Neural crest cell (in vitro differentiated cells): ENCODE data around the gene GDE1. TPM values are rescaled to one million over a fixed set of nuclear protein-coding genes. Genes with fewer than 3 reads are reported as not detected.

Source experiments
- DNase-seq: peaks from one replicate; pipeline ENCODE4 v3.0.0; 2021; ENCODE audit warnings: low read depth, mixed read lengths, low spot score
- H3K27ac Mint-ChIP-seq: one replicate; pipeline ENCODE4 v1.8.0; 2021; ENCODE audit warnings: mild to moderate bottlenecking, mixed read lengths; ENCODE audit not compliant: unreplicated experiment
- H3K27me3 Mint-ChIP-seq: 2 replicates; pipeline ENCODE4 v1.8.0; 2021; ENCODE audit warnings: low read depth, mild to moderate bottlenecking, mixed read lengths
- H3K36me3 Mint-ChIP-seq: 2 replicates; pipeline ENCODE4 v1.8.0; 2021; ENCODE audit warnings: low read depth, mild to moderate bottlenecking, mixed read lengths
- H3K4me1 Mint-ChIP-seq: 2 replicates; pipeline ENCODE4 v1.8.0; 2021; ENCODE audit warnings: mixed read lengths
- H3K4me3 Mint-ChIP-seq: one replicate; pipeline ENCODE4 v1.8.0; 2021; ENCODE audit warnings: mild to moderate bottlenecking, mixed read lengths
- H3K9me3 Mint-ChIP-seq: 2 replicates; pipeline ENCODE4 v1.8.0; 2021; ENCODE audit warnings: mixed read lengths
- CTCF ChIP-seq: fragments of 200-600 bp; sonication (generic); conservative IDR thresholded peaks from 2 replicates; pipeline ENCODE4 v1.5.0; 2021; ENCODE audit warnings: antibody characterized with exemption, mild to moderate bottlenecking
- total RNA-seq: library from RNA; stranded (reverse); gene quantifications from 2 replicates; pipeline ENCODE4 v1.2.1, GENCODE V29; 2021

Gene GDE1
- total RNA-seq, 1 donor from 2014 or later, result 63.2 TPM

DNA sequence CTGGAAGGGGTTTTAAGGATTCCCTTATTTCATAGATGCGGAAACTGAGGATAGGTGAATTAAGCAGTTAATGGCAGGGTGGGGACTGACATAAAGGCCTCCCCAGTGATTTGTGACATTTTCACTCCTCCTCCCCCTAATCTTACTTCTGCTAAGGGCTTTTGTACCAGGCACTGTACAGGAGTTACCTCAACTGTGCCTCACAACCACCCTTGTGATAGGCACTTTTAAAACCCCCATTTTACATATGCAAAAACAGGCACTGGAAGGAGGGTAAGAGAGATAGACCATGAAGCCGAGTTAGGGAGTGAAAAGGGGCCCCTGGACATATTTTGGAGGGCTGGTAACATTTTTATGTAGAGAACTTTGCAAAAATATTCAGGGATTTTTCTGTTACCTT, 862 bp upstream of the GDE1 start:
- no peak for TF ChIP-seq CTCF
- Mint-ChIP-seq H3K4me1 (peaks cover 58% of the 10 kb centered on the region), H3K27ac (no peak overlapping the region), H3K9me3 (no peaks in the 10 kb centered on the region), H3K4me3 (peak overlapping the region; percentile 98), H3K36me3 (no peaks in the 10 kb centered on the region), H3K27me3 (no peaks in the 10 kb centered on the region)
- DNase-seq, result no peak

DNA sequence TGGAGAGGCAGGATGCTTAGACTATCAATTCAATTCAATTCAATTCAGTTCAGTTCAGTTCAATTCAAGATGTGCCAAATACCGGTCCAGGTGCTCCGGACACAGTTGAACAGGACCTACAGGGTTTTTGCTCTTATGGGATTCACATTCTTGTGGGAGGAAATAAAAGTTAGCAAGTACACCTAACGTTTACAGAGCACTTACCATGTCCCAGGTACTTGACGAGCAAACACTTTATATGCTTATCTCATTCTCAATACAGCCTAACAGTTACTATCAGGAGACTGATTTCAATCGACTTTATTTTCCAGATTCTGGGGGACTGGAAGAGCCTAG, 467 bp upstream of the GDE1 start:
- no peaks in the 10 kb centered on the region for H3K36me3 Mint-ChIP-seq
- no peak for TF ChIP-seq CTCF
- DNase-seq, result no peak
- H3K4me3 Mint-ChIP-seq, result peak overlapping the region; percentile 98
- H3K9me3 Mint-ChIP-seq, result no peaks in the 10 kb centered on the region
- no peaks in the 10 kb centered on the region for H3K27me3 Mint-ChIP-seq
- no peak overlapping the region for H3K27ac Mint-ChIP-seq
- H3K4me1 Mint-ChIP-seq, result peaks cover 58% of the 10 kb centered on the region

DNA sequence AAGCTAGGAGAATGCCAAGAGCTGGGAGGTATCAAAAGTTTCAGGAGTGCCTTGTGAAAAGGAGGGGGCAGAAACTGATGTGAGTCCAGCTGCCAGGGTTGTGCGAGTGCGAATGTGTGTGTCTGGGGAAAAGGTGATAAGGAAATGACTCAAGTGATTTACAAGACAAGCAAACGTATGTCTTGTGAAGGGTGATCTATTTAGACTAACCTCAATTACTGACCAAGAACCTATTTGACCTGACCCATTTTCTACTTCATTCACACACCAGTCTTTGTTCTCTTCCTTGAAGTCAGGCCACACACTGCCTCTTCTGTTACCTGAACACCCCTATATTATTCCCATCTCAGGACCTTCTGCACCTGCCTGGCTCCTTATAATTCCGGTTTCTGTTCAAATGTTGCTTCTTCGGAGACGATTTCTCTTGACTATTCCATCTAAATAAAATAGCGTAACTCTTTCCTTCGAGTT, 1.0 kb downstream of the GDE1 start:
- no peaks in the 10 kb centered on the region for H3K9me3 Mint-ChIP-seq
- H3K36me3 Mint-ChIP-seq, result peaks cover 8% of the 10 kb centered on the region
- H3K4me3 Mint-ChIP-seq, result peak overlapping the region; percentile 98
- H3K27me3 Mint-ChIP-seq, result no peaks in the 10 kb centered on the region
- no peak for TF ChIP-seq CTCF
- peaks cover 53% of the 10 kb centered on the region for H3K4me1 Mint-ChIP-seq
- DNase-seq, result no peak
- peak overlapping the region; percentile 75 for H3K27ac Mint-ChIP-seq

DNA sequence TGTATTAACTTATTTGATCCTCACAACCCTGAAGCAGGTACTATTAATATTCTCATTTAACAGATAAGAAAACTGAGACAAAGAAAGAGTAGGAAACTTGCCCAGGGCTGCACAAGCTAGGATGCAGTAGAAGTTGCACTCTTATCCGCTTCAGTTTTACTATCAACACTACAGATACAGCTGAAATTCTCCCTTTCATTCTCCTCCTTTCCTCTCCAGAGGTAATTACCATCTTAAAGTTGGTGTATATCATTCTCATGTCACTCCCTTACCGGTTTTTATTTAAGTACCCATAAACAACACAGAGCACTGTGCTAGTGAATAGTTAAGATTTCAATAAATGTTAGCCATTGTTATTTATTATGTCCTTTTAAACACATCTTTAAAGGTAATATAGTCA, 3.5 kb downstream of the GDE1 start:
- H3K27ac Mint-ChIP-seq, result no peak overlapping the region
- H3K9me3 Mint-ChIP-seq, result no peaks in the 10 kb centered on the region
- peaks cover 20% of the 10 kb centered on the region for H3K36me3 Mint-ChIP-seq
- H3K4me1 Mint-ChIP-seq, result peaks cover 32% of the 10 kb centered on the region
- H3K27me3 Mint-ChIP-seq, result no peaks in the 10 kb centered on the region
- H3K4me3 Mint-ChIP-seq, result peak overlapping the region; percentile 6
- DNase-seq, result no peak
- TF ChIP-seq CTCF, result no peak

- H3K36me3 Mint-ChIP-seq, result peaks cover 28% of the 10 kb centered on the region
Observed at GRCh38 chr16:19517424-19518089, 4.3 kb downstream of the GDE1 start.

More at GRCh38 chr16:19517424-19518089, 4.3 kb downstream of the GDE1 start:
- no peak overlapping the region for H3K4me3 Mint-ChIP-seq
- peaks cover 2% of the 10 kb centered on the region for H3K9me3 Mint-ChIP-seq
- no peak for TF ChIP-seq CTCF
- no peak overlapping the region for H3K27ac Mint-ChIP-seq
- DNase-seq, result no peak
- peaks cover 28% of the 10 kb centered on the region for H3K4me1 Mint-ChIP-seq
- H3K27me3 Mint-ChIP-seq, result no peaks in the 10 kb centered on the region
